K562 (cell line): Measurements from ENCODE around the gene LRRC51. TPM values are rescaled to one million over a fixed set of nuclear protein-coding genes. Genes with fewer than 3 reads are reported as not detected.
A peak's percentile ranks its signal among the peaks of the same experiment; 100 is the strongest.

Experiments
- CTCFL ChIP-seq: IDR thresholded peaks from 2 replicates; pipeline ENCODE4 v1.6.1; 2011; ENCODE audit warnings: borderline replicate concordance, low read depth, mild to moderate bottlenecking, moderate library complexity, low read length; ENCODE audit not compliant: insufficient read depth, poor library complexity, severe bottlenecking
- CUX1 ChIP-seq: fragments of 200-800 bp; sonication (Bioruptor generic); IDR thresholded peaks from 2 replicates; pipeline ENCODE4 v1.6.1; 2016; ENCODE audit warnings: missing genetic modification characterization, missing compliant biosample characterization
- GABPA ChIP-seq: fragments of 200-800 bp; sonication (Bioruptor generic); conservative IDR thresholded peaks from 2 replicates; pipeline ENCODE4 v1.6.1; 2016; ENCODE audit warnings: low read depth, missing genetic modification characterization, missing compliant biosample characterization
- GTF3C2 ChIP-seq: IDR thresholded peaks from 3 replicates; pipeline ENCODE4 v1.6.1; 2011; ENCODE audit warnings: borderline replicate concordance, mild to moderate bottlenecking, moderate library complexity; ENCODE audit not compliant: insufficient read length; ENCODE audit errors: extremely low read depth
- HIVEP1 ChIP-seq: fragments of 250-450 bp; sonication (Bioruptor Pico); IDR thresholded peaks from 2 replicates; pipeline ENCODE4 v1.4.0; 2020; ENCODE audit warnings: mild to moderate bottlenecking
- HNRNPUL1 ChIP-seq: fragments of 200-400 bp; formaldehyde crosslinking; IDR thresholded peaks from 2 replicates; pipeline ENCODE4 v1.6.1; 2017; ENCODE audit warnings: low read length
- KAT8 ChIP-seq: fragments of 450-650 bp; IDR thresholded peaks from 2 replicates; pipeline ENCODE4 v1.6.1; 2016; ENCODE audit warnings: low read depth, mild to moderate bottlenecking
- NR3C1 ChIP-seq: sonication (generic); formaldehyde crosslinking; IDR thresholded peaks from 2 replicates; pipeline ENCODE4 v1.8.1; 2022; ENCODE audit warnings: missing genetic modification reagents
- NRF1 ChIP-seq, 2 experiments: fragments of 450-650 bp; IDR thresholded peaks in 1 of 2; conservative IDR thresholded peaks in 1 of 2; 2 replicates each; pipeline ENCODE4 v1.6.1; 2014; ENCODE audit warnings: mild to moderate bottlenecking in 2 of 2
- PRPF4 ChIP-seq: fragments of 200-400 bp; formaldehyde crosslinking; IDR thresholded peaks from one replicate; pipeline ENCODE4 v1.6.1; 2017; ENCODE audit warnings: low read length, low read depth, mild to moderate bottlenecking; ENCODE audit not compliant: insufficient read depth, poor library complexity, severe bottlenecking
- SMARCA4 ChIP-seq: fragments of 450-650 bp; IDR thresholded peaks from 2 replicates; pipeline ENCODE4 v1.6.1; 2016
- SNIP1 ChIP-seq: fragments of 450-650 bp; IDR thresholded peaks from 2 replicates; pipeline ENCODE4 v1.7.1; 2017; ENCODE audit warnings: low read depth, mild to moderate bottlenecking
- ZKSCAN1 ChIP-seq: fragments of 150-350 bp; IDR thresholded peaks from 2 replicates; pipeline ENCODE4 v1.6.1; 2016; ENCODE audit warnings: low read depth, low read length
- ZNF354B ChIP-seq: fragments of 250-450 bp; sonication (Bioruptor Pico); IDR thresholded peaks from 2 replicates; pipeline ENCODE4 v1.4.0; 2020
- ZNF431 ChIP-seq: sonication (generic); formaldehyde crosslinking; IDR thresholded peaks from 2 replicates; pipeline ENCODE4 v1.8.0; 2022; ENCODE audit warnings: mild to moderate bottlenecking, missing genetic modification reagents
- ZNF583 ChIP-seq: fragments of 250-450 bp; sonication (Bioruptor Pico); IDR thresholded peaks from 2 replicates; pipeline ENCODE4 v1.4.0; 2020
- ZNF586 ChIP-seq: fragments of 450-650 bp; formaldehyde crosslinking; conservative IDR thresholded peaks from 2 replicates; pipeline ENCODE4 v1.4.0; 2020; ENCODE audit warnings: mild to moderate bottlenecking, moderate library complexity
- ZNF589 ChIP-seq: fragments of 200-800 bp; sonication (Bioruptor generic); IDR thresholded peaks from 2 replicates; pipeline ENCODE4 v1.6.1; 2016; ENCODE audit warnings: low read depth, missing genetic modification characterization, missing compliant biosample characterization
- polyA plus RNA-seq, 8 experiments: library from polyadenylated mRNA; depleted of rRNA in 4 of 8; stranded (reverse) in 5 of 8; unstranded in 3 of 8; fragments of >200 nt; fragmentation: Nextera tagmentation in 2 of 8; fragmentation: Illumina TruSeq in 1 of 8; extraction: Ambion mirVana in 2 of 8; extraction: Trizol in 1 of 8; gene quantifications; 2 replicates each; pipeline versions ENCODE4 v1.2.1 to v1.2.3, GENCODE V29; 2011 to 2014; ENCODE audit warnings: inconsistent platforms in 1 of 8, missing spikeins in 1 of 8
- total RNA-seq, 7 experiments: library from RNA; depleted of rRNA in 6 of 7; stranded (reverse); fragments of >200 nt in 6 of 7; fragmentation: Illumina TruSeq in 2 of 7; extraction: Trizol in 2 of 7; gene quantifications; 2 replicates each; pipeline versions ENCODE4 v1.2.1 to v1.2.3, GENCODE V29; 2011 to 2021; ENCODE audit warnings: low replicate concordance in 1 of 7

Gene LRRC51
- total and polyA plus RNA-seq, 9 of the 15 experiments (the other 6 are each of a cell fraction or from before 2014, with no cell fraction given) = 4.7 to 10.6 (median 5.6) TPM

- TF ChIP-seq CTCFL (no peak), CUX1 (CRISPR knock-in tag) (no peak), SNIP1 (no peak), NR3C1 (no peak), ZNF354B (no peak), NRF1 (conservative IDR thresholded peaks at IDR 0.05 in 1 of 2, IDR thresholded peaks at IDR 0.05 in 1 of 2) (peak; percentile 86 to 88), PRPF4 (no peak), ZNF586 (no peak), GTF3C2 (no peak), SMARCA4 (no peak), HIVEP1 (CRISPR knock-in tag) (no peak), ZNF431 (no peak; the same call in 1 of the 2 replicates), HNRNPUL1 (no peak), ZKSCAN1 (no peak), ZNF583 (CRISPR knock-in tag) (no peak), ZNF589 (CRISPR knock-in tag) (no peak), KAT8 (no peak), GABPA (tag) (peak; percentile 95)
Observed at GRCh38 chr11:72080326-72081183, at the start of gene LRRC51, which contains the start of gene NUMA1 (continued).
